OCI-LY7 (cell line): Measurements from ENCODE around the gene GZMM. TPM values are rescaled to one million over a fixed set of nuclear protein-coding genes. Genes with fewer than 3 reads are reported as not detected.

Experiments used
- BruUV-seq: library from RNA; stranded (reverse); fragments of 400-500 nt; replicated peaks from 2 replicates; lab custom pipeline; 2021; lab: Mats Ljungman, UMichigan
- CTCF ChIA-PET: fragments of 300-600 bp; sonication (Branson Sonifier 250); formaldehyde crosslinking; loops from one replicate; lab custom pipeline; 2022; ENCODE audit warnings: antibody characterized with exemption; ENCODE audit not compliant: unreplicated experiment; lab: Charles Lee
- POLR2A ChIA-PET: fragments of 300-600 bp; sonication (Branson Sonifier 250); formaldehyde crosslinking; loops from one replicate; lab custom pipeline; 2022; ENCODE audit warnings: antibody characterized with exemption; lab: Charles Lee
- DNase-seq: peaks from one replicate; pipeline ENCODE4 v3.0.0-alpha.2; 2015; ENCODE audit warnings: low spot score
- H2AFZ ChIP-seq: fragments of 200-600 bp; sonication (generic), shearing (Covaris generic); 2 replicates; pipeline ENCODE4 v1.6.1; 2014; ENCODE audit warnings: mild to moderate bottlenecking, antibody characterized with exemption, low read length, moderate library complexity
- H3K27ac ChIP-seq: fragments of 200-600 bp; sonication (generic); 2 replicates; pipeline ENCODE4 v1.5.1; 2014; ENCODE audit warnings: mixed run types, low read depth, mild to moderate bottlenecking, moderate library complexity, low read length, inconsistent platforms; ENCODE audit not compliant: poor library complexity, severe bottlenecking
- H3K36me3 ChIP-seq: fragments of 200-600 bp; sonication (generic); 2 replicates; pipeline ENCODE4 v1.6.1; 2014; ENCODE audit warnings: mild to moderate bottlenecking, antibody characterized with exemption, low read length, moderate library complexity, mixed read lengths; ENCODE audit not compliant: insufficient read depth
- H3K4me1 ChIP-seq: fragments of 200-600 bp; sonication (generic); 2 replicates; pipeline ENCODE4 v1.5.1; 2014; ENCODE audit warnings: mild to moderate bottlenecking, low read length; ENCODE audit not compliant: insufficient read depth, poor library complexity, severe bottlenecking
- H3K4me2 ChIP-seq: fragments of 200-600 bp; sonication (generic); 2 replicates; pipeline ENCODE4 v1.6.1; 2014; ENCODE audit warnings: mild to moderate bottlenecking, low read length
- H3K4me3 ChIP-seq: fragments of 200-600 bp; sonication (generic); 2 replicates; pipeline ENCODE4 v1.5.1; 2014; ENCODE audit warnings: mild to moderate bottlenecking, low read depth, low read length; ENCODE audit not compliant: poor library complexity, severe bottlenecking
- H3K79me2 ChIP-seq: fragments of 200-600 bp; sonication (generic); 2 replicates; pipeline ENCODE4 v1.6.1; 2016; ENCODE audit warnings: low read depth, mild to moderate bottlenecking, low read length, moderate library complexity, mixed read lengths; ENCODE audit not compliant: insufficient read depth
- H3K9me2 ChIP-seq: fragments of 200-600 bp; sonication (generic); 2 replicates; pipeline ENCODE4 v1.6.1; 2016; ENCODE audit warnings: mild to moderate bottlenecking, low read length, mixed read lengths; ENCODE audit not compliant: insufficient read depth
- H3K9me3 ChIP-seq: fragments of 200-600 bp; sonication (generic); 2 replicates; pipeline ENCODE4 v1.6.1; 2014; ENCODE audit warnings: mild to moderate bottlenecking, mixed run types, low read length, mixed read lengths
- H4K20me1 ChIP-seq: fragments of 200-600 bp; sonication (generic); 2 replicates; pipeline ENCODE4 v1.6.1; 2014; ENCODE audit warnings: mild to moderate bottlenecking, antibody characterized with exemption, low read length, moderate library complexity, mixed read lengths; ENCODE audit not compliant: insufficient read depth
- CTCF ChIP-seq: fragments of 200-600 bp; sonication (generic); conservative IDR thresholded peaks from 2 replicates; pipeline ENCODE4 v1.5.1; 2014; ENCODE audit warnings: mild to moderate bottlenecking, antibody characterized with exemption, low read length, moderate library complexity, mixed read lengths
- EZH2phosphoT487 ChIP-seq: fragments of 200-600 bp; sonication (generic); IDR thresholded peaks from 2 replicates; pipeline ENCODE4 v1.6.1; 2018; ENCODE audit warnings: low read depth, borderline replicate concordance, mild to moderate bottlenecking, mixed run types, antibody characterized with exemption, low read length, moderate library complexity, mixed read lengths
- intact Hi-C: fragments of 100-400 bp; cut with micrococcal nuclease; formaldehyde crosslinking; loops from one replicate; pipeline ENCODE4 v1.10.0; 2022; ENCODE audit not compliant: unreplicated experiment
- total RNA-seq, 2 experiments: library from RNA; depleted of rRNA in 1 of 2; stranded (reverse); fragments of >200 nt in 1 of 2; shearing (Covaris generic) in 1 of 2; gene quantifications; 2 replicates each; pipeline ENCODE4 v1.2.3, GENCODE V29; 2014 to 2022

The GZMM gene
- total RNA-seq, 2 experiments from 2014 or later, result not detected

GRCh38 chr19:530134-531008 lies 13.5 kb upstream of the GZMM start:
- Histone ChIP-seq H3K4me2 (peak overlapping the region; percentile 45), H3K9me3 (no peaks in the 10 kb centered on the region), H4K20me1 (peaks cover 8% of the 10 kb centered on the region), H3K36me3 (no peaks in the 10 kb centered on the region; the same call in 1 of the 2 replicates), H3K79me2 (peaks cover 7% of the 10 kb centered on the region; the same call in 1 of the 2 replicates), H3K9me2 (no peaks in the 10 kb centered on the region), H3K4me3 (peak overlapping the region; percentile 96), H2AFZ (peak overlapping the region; percentile 62; the same call in 1 of the 2 replicates), H3K27ac (peak overlapping the region; percentile 50), H3K4me1 (peaks cover 17% of the 10 kb centered on the region)
- TF ChIP-seq CTCF (no peak), EZH2phosphoT487 (no peak)
- no peak for DNase-seq
- ChIA-PET CTCF (interaction anchor here (0.6 to 0.7 kb wide), 2 partner anchors 20 to 25 kb away, joined by 5 to 8 read pairs; no protein-coding TSS in a partner anchor), POLR2A (interaction anchor here (2.4 kb wide), 1 partner anchor 19 kb away, joined by 9 read pairs; no protein-coding TSS in a partner anchor)
- intact Hi-C loops, result loop anchor here (5.0 kb wide), 1 partner anchor 42 kb away; the partner anchor contains the start of gene BSG
- no TSS peak for BruUV-seq

GRCh38 chr19:531009-531752 lies 12.7 kb upstream of the GZMM start:
- H3K27ac ChIP-seq, result peak overlapping the region; percentile 50
- H3K79me2 ChIP-seq, result peaks cover 7% of the 10 kb centered on the region; the same call in 1 of the 2 replicates
- TF ChIP-seq EZH2phosphoT487, result no peak
- TF ChIP-seq CTCF, result peak; percentile 35; the same call in 1 of the 2 replicates
- H3K36me3 ChIP-seq, result peaks cover 1% of the 10 kb centered on the region
- peak overlapping the region; percentile 62 for H2AFZ ChIP-seq
- H4K20me1 ChIP-seq, result peaks cover 8% of the 10 kb centered on the region
- no peaks in the 10 kb centered on the region for H3K9me3 ChIP-seq
- peak overlapping the region; percentile 96 for H3K4me3 ChIP-seq
- DNase-seq, result peak; percentile 92
- BruUV-seq, result no TSS peak
- CTCF ChIA-PET, result interaction anchor here (0.6 to 0.7 kb wide), 2 partner anchors 21 to 26 kb away, joined by 5 to 8 read pairs; no protein-coding TSS in a partner anchor
- POLR2A ChIA-PET, result interaction anchor here (0.6 to 2.4 kb wide), 4 partner anchors 20 to 168 kb away, joined by 3 to 9 read pairs (median 3); no protein-coding TSS in a partner anchor
- intact Hi-C loops, result loop anchor here (5.0 kb wide), 1 partner anchor 41 kb away; the partner anchor contains the start of gene BSG
- peak overlapping the region; percentile 45 for H3K4me2 ChIP-seq
- H3K9me2 ChIP-seq, result no peaks in the 10 kb centered on the region
- H3K4me1 ChIP-seq, result peaks cover 17% of the 10 kb centered on the region
